Astrocyte (in vitro differentiated cells and primary cell): ENCODE results near the gene CARD9. TPM values are rescaled to one million over a fixed set of nuclear protein-coding genes. Genes with fewer than 3 reads are reported as not detected.

Source experiments
- DNase-seq: peaks from one replicate; pipeline ENCODE4 v3.0.0-alpha.2; 2010; ENCODE audit warnings: low read depth
- FAIRE-seq: peaks from 2 replicates; lab custom pipeline; 2011; peaks lifted over from hg19 to GRCh38; lab: Jason Lieb, UNC
- H2AFZ ChIP-seq: 2 replicates; pipeline ENCODE4 v1.6.0; 2012; ENCODE audit warnings: low read depth, low read length, inconsistent platforms
- H3K27ac ChIP-seq: 2 replicates; pipeline ENCODE4 v1.5.1; 2011; ENCODE audit warnings: low read depth, low read length, inconsistent platforms
- H3K27me3 ChIP-seq: 2 replicates; pipeline ENCODE4 v1.6.0; 2011; ENCODE audit warnings: low read length, inconsistent platforms; ENCODE audit not compliant: insufficient read depth
- H3K36me3 ChIP-seq: 2 replicates; pipeline ENCODE4 v1.5.1; 2011; ENCODE audit warnings: low read length, inconsistent platforms; ENCODE audit not compliant: insufficient read depth
- H3K4me1 ChIP-seq: 2 replicates; pipeline ENCODE4 v1.5.1; 2011; ENCODE audit warnings: low read length, inconsistent platforms; ENCODE audit not compliant: insufficient read depth
- H3K4me2 ChIP-seq: 2 replicates; pipeline ENCODE4 v1.6.0; 2012; ENCODE audit warnings: low read length, inconsistent platforms
- H3K4me3 ChIP-seq: 2 replicates; pipeline ENCODE4 v1.5.1; 2011; ENCODE audit warnings: low read depth, mild to moderate bottlenecking, low read length, inconsistent platforms; ENCODE audit not compliant: insufficient read depth
- H3K79me2 ChIP-seq: 2 replicates; pipeline ENCODE4 v1.6.0; 2012; ENCODE audit warnings: mild to moderate bottlenecking, low read length, inconsistent platforms; ENCODE audit not compliant: insufficient read depth
- H3K9ac ChIP-seq: 2 replicates; pipeline ENCODE4 v1.6.0; 2012; ENCODE audit warnings: mild to moderate bottlenecking, low read length, inconsistent platforms
- H3K9me3 ChIP-seq: 2 replicates; pipeline ENCODE4 v1.5.1; 2012; ENCODE audit warnings: low read depth, mild to moderate bottlenecking, low read length, inconsistent platforms; ENCODE audit not compliant: insufficient read depth
- H4K20me1 ChIP-seq: 2 replicates; pipeline ENCODE4 v1.6.0; 2012; ENCODE audit warnings: low read length, inconsistent platforms; ENCODE audit not compliant: insufficient read depth
- H3K27ac Mint-ChIP-seq: one replicate; pipeline ENCODE4 v1.8.0; 2021; ENCODE audit warnings: mild to moderate bottlenecking, mixed read lengths; ENCODE audit not compliant: unreplicated experiment
- H3K27me3 Mint-ChIP-seq: one replicate; pipeline ENCODE4 v1.8.0; 2021; ENCODE audit warnings: low read depth, mixed read lengths; ENCODE audit not compliant: unreplicated experiment
- H3K36me3 Mint-ChIP-seq: one replicate; pipeline ENCODE4 v1.8.0; 2021; ENCODE audit warnings: low read depth, mixed read lengths; ENCODE audit not compliant: unreplicated experiment
- H3K4me1 Mint-ChIP-seq: one replicate; pipeline ENCODE4 v1.8.0; 2021; ENCODE audit warnings: low read depth, mixed read lengths; ENCODE audit not compliant: unreplicated experiment
- H3K4me3 Mint-ChIP-seq: one replicate; pipeline ENCODE4 v1.8.0; 2021; ENCODE audit warnings: mild to moderate bottlenecking, moderate library complexity, mixed read lengths; ENCODE audit not compliant: unreplicated experiment
- H3K9me3 Mint-ChIP-seq: one replicate; pipeline ENCODE4 v1.8.0; 2021; ENCODE audit warnings: mild to moderate bottlenecking, mixed read lengths; ENCODE audit not compliant: unreplicated experiment
- EZH2 ChIP-seq: IDR thresholded peaks from 2 replicates; pipeline ENCODE4 v1.6.1; 2012; ENCODE audit warnings: mild to moderate bottlenecking, low read length, inconsistent platforms; ENCODE audit not compliant: insufficient read depth
- total RNA-seq: library from RNA; stranded (reverse); gene quantifications from 2 replicates; pipeline ENCODE4 v1.2.1, GENCODE V29; 2021
- TF ChIP-seq, protein P1 (sequence below): IDR thresholded peaks from 2 replicates; pipeline ENCODE4 v1.5.1; 2011; ENCODE audit warnings: low read depth, mild to moderate bottlenecking, inconsistent platforms, low read length, moderate library complexity; ENCODE audit not compliant: insufficient read depth

CARD9 gene
- total RNA-seq, 1 donor from 2014 or later = 4.2 TPM

DNA sequence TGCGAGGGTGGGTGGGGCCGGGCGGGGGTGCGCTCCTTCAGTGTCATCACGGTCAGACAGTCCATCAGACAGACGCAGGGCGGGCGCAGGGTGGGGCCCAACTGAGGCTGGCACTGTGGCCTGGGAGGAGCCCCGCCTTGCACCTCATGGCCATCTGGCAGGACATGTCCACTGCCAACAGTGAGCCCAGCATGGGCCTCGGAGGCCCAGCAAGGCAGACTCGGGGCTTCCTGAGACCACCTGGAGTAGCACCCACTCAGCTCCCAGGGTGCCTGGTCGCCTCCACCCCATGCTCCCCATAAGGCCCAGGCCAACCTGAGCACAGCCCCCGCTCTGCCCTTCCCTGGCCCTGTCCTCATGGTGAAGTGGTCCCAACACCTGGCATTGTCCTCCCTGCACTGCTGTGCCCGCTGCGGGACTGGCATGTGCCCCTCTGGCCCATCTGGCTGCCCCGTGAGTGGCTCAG, 54.7 kb downstream of the CARD9 start:
- no peak overlapping the region for H3K27ac Mint-ChIP-seq
- H3K36me3 Mint-ChIP-seq = peaks cover 7% of the 10 kb centered on the region
- no peak overlapping the region for H3K9ac ChIP-seq

DNA sequence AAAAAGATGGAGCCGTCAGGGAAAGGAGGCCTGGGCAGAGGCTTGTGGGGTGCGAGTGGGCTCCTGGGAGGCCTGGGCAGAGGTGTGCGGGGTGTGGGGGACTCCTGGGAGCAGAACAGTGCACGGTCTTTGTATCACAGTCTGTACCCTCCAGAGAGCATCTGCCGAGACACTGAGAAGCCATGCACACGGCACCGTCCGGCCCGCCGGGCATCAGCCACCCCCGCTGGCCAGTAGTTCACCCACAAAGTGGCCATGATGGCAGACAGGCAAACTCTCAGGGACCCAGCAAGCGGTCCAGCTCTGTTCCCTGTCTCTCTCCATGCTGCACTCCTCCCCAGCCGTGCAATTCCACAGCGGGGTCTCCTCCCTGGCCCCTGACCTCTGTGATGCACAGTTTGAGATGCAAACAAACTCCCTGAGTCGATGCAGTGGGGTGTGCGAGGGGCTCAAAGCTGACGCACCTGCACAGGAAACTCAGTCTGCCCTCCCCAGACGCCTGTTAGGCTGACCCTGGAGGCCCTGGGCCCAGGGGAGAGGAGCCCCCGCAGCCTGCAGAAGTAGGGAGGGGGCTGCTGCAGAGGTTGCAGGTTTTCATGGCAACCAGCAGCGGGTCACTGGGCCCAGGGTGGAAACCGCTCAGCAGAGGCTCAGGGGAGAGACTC, 55.2 kb downstream of the CARD9 start:
- Histone ChIP-seq H3K79me2 (no peaks in the 10 kb centered on the region), H3K4me2 (no peak overlapping the region), H3K9me3 (peaks cover 17% of the 10 kb centered on the region), H3K9ac (no peak overlapping the region), H3K27me3 (no peaks in the 10 kb centered on the region), H3K27ac (no peak overlapping the region), H2AFZ (no peak overlapping the region), H3K36me3 (no peaks in the 10 kb centered on the region), H3K4me1 (no peaks in the 10 kb centered on the region), H4K20me1 (no peaks in the 10 kb centered on the region), H3K4me3 (no peak overlapping the region)
- H3K27ac Mint-ChIP-seq = no peak overlapping the region
- DNase-seq = no peak
- no peak overlapping the region for H3K4me3 Mint-ChIP-seq
- peaks cover 28% of the 10 kb centered on the region for H3K9me3 Mint-ChIP-seq
- no peak for FAIRE-seq
- no peaks in the 10 kb centered on the region for H3K4me1 Mint-ChIP-seq
- no peak for TF ChIP-seq EZH2
- TF ChIP-seq, protein P1, sequence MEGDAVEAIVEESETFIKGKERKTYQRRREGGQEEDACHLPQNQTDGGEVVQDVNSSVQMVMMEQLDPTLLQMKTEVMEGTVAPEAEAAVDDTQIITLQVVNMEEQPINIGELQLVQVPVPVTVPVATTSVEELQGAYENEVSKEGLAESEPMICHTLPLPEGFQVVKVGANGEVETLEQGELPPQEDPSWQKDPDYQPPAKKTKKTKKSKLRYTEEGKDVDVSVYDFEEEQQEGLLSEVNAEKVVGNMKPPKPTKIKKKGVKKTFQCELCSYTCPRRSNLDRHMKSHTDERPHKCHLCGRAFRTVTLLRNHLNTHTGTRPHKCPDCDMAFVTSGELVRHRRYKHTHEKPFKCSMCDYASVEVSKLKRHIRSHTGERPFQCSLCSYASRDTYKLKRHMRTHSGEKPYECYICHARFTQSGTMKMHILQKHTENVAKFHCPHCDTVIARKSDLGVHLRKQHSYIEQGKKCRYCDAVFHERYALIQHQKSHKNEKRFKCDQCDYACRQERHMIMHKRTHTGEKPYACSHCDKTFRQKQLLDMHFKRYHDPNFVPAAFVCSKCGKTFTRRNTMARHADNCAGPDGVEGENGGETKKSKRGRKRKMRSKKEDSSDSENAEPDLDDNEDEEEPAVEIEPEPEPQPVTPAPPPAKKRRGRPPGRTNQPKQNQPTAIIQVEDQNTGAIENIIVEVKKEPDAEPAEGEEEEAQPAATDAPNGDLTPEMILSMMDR = no peak
- H3K36me3 Mint-ChIP-seq = peaks cover 7% of the 10 kb centered on the region
- H3K27me3 Mint-ChIP-seq = peaks cover 3% of the 10 kb centered on the region

More for the DNA sequence above, 54.7 kb downstream of the CARD9 start:
- DNase-seq (no peak), FAIRE-seq (no peak)
- peaks cover 28% of the 10 kb centered on the region for H3K9me3 Mint-ChIP-seq
- Histone ChIP-seq H3K4me1 (no peaks in the 10 kb centered on the region), H3K27ac (no peak overlapping the region), H3K36me3 (no peaks in the 10 kb centered on the region), H4K20me1 (no peaks in the 10 kb centered on the region), H3K4me2 (no peak overlapping the region), H3K27me3 (no peaks in the 10 kb centered on the region), H2AFZ (no peak overlapping the region), H3K79me2 (no peaks in the 10 kb centered on the region), H3K4me3 (no peak overlapping the region), H3K9me3 (peaks cover 17% of the 10 kb centered on the region)
- TF ChIP-seq, protein P1 = no peak
- TF ChIP-seq EZH2 = no peak
- H3K27me3 Mint-ChIP-seq = peaks cover 8% of the 10 kb centered on the region
- H3K4me1 Mint-ChIP-seq = no peaks in the 10 kb centered on the region
- H3K4me3 Mint-ChIP-seq = no peak overlapping the region

DNA sequence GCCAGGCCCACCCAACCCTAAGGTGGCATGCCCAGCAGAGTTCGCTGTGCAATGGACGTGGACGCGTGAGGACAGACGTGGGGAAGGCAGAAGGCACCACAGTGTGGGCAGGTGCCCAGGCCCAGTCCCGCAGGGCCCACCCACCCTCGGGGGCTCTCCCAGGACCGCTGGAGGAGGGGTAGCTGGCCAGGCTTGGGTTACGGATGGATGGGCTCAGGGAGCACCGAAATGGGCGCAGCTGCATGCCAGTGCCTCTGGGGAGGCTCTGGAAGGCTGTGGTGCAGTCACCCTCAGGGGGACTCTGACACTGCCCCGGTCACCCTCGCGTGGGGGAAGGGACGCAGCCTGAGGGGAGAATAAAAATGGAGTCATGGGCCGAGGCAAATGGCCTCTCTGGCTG, 55.8 kb downstream of the CARD9 start:
- no peaks in the 10 kb centered on the region for H3K79me2 ChIP-seq
- no peak overlapping the region for H3K9ac ChIP-seq
- peaks cover 28% of the 10 kb centered on the region for H3K9me3 Mint-ChIP-seq
- H3K9me3 ChIP-seq = peaks cover 17% of the 10 kb centered on the region
- no peak overlapping the region for H3K27ac ChIP-seq
- no peaks in the 10 kb centered on the region for H3K4me1 ChIP-seq
- no peaks in the 10 kb centered on the region for H3K36me3 ChIP-seq
- H3K36me3 Mint-ChIP-seq = peaks cover 7% of the 10 kb centered on the region
- no peaks in the 10 kb centered on the region for H3K4me1 Mint-ChIP-seq
- H4K20me1 ChIP-seq = no peaks in the 10 kb centered on the region
- H3K4me3 ChIP-seq = no peak overlapping the region
- H3K4me3 Mint-ChIP-seq = no peak overlapping the region
- H3K27me3 Mint-ChIP-seq = peaks cover 3% of the 10 kb centered on the region
- FAIRE-seq (no peak), DNase-seq (no peak)
- no peak overlapping the region for H3K27ac Mint-ChIP-seq
- H2AFZ ChIP-seq = no peak overlapping the region
- no peak for TF ChIP-seq EZH2
- TF ChIP-seq, protein P1 = no peak
- H3K27me3 ChIP-seq = no peaks in the 10 kb centered on the region
- no peak overlapping the region for H3K4me2 ChIP-seq
